Measurements from ENCODE around the gene CACNA1C. TPM values are rescaled to one million over a fixed set of nuclear protein-coding genes. Genes with fewer than 3 reads are reported as not detected.

The CACNA1C gene
- total and polyA plus RNA-seq, 5 donors: 34.6 to 163 (median 123) TPM

- intact Hi-C loops (cut with DNase I): no loop called here
- 95% methylated on average over 2 of the region's 2 CpGs for WGBS
- Histone ChIP-seq H3K27ac (ENCODE audit: low read length) (no peak overlapping the region), H3K4me3 (ENCODE audit: low read length) (no peak overlapping the region), H3K9me3 (ENCODE audit: control insufficient read depth, low read length) (no peaks in the 10 kb centered on the region), H3K27me3 (ENCODE audit: control insufficient read depth, insufficient read depth) (no peaks in the 10 kb centered on the region), H3K4me1 (ENCODE audit: control insufficient read depth, insufficient read depth, low read length) (no peaks in the 10 kb centered on the region)
- DNase-seq (no peak), ATAC-seq (no peak)
Observed at GRCh38 chr12:2646341-2646740, 593.6 kb downstream of the CACNA1C start.

GRCh38 chr12:2647186-2647585 is 594.4 kb downstream of the CACNA1C start:
- Histone ChIP-seq H3K27me3 (ENCODE audit: control insufficient read depth, insufficient read depth) (no peaks in the 10 kb centered on the region), H3K4me3 (ENCODE audit: low read length) (no peak overlapping the region), H3K4me1 (ENCODE audit: control insufficient read depth, insufficient read depth, low read length) (no peaks in the 10 kb centered on the region), H3K27ac (ENCODE audit: low read length) (no peak overlapping the region), H3K9me3 (ENCODE audit: control insufficient read depth, low read length) (no peaks in the 10 kb centered on the region)
- intact Hi-C loops (cut with DNase I): no loop called here
- no peak for ATAC-seq
- WGBS: 89% methylated on average over 7 of the region's 7 CpGs
- no peak for DNase-seq

- Histone ChIP-seq H3K4me3 (ENCODE audit: low read length) (no peak overlapping the region), H3K27ac (ENCODE audit: low read length) (no peak overlapping the region), H3K4me1 (ENCODE audit: control insufficient read depth, insufficient read depth, low read length) (no peaks in the 10 kb centered on the region), H3K27me3 (ENCODE audit: control insufficient read depth, insufficient read depth) (no peaks in the 10 kb centered on the region), H3K9me3 (ENCODE audit: control insufficient read depth, low read length) (no peaks in the 10 kb centered on the region)
- ATAC-seq (no peak), DNase-seq (no peak)
- 90% methylated on average over 8 of the region's 8 CpGs for WGBS
- intact Hi-C loops (cut with DNase I): no loop called here
Observed at GRCh38 chr12:2648406-2648805, 595.6 kb downstream of the CACNA1C start.

- no peak for DNase-seq
- H3K27ac ChIP-seq (ENCODE audit: low read length): no peak overlapping the region
- 74% methylated on average over 16 of the region's 16 CpGs for WGBS
- no peaks in the 10 kb centered on the region for H3K9me3 ChIP-seq (ENCODE audit: control insufficient read depth, low read length)
- H3K4me1 ChIP-seq (ENCODE audit: control insufficient read depth, insufficient read depth, low read length): no peaks in the 10 kb centered on the region
- no peak for ATAC-seq
- no peak overlapping the region for H3K4me3 ChIP-seq (ENCODE audit: low read length)
- intact Hi-C loops (cut with DNase I): no loop called here
- H3K27me3 ChIP-seq (ENCODE audit: control insufficient read depth, insufficient read depth): no peaks in the 10 kb centered on the region
Observed at GRCh38 chr12:2649201-2650030, 596.6 kb downstream of the CACNA1C start.

GRCh38 chr12:2650261-2651067 is 597.7 kb downstream of the CACNA1C start:
- WGBS: 69% methylated on average over 17 of the region's 17 CpGs
- Histone ChIP-seq H3K4me3 (ENCODE audit: low read length) (no peak overlapping the region), H3K27me3 (ENCODE audit: control insufficient read depth, insufficient read depth) (no peaks in the 10 kb centered on the region), H3K4me1 (ENCODE audit: control insufficient read depth, insufficient read depth, low read length) (no peaks in the 10 kb centered on the region), H3K27ac (ENCODE audit: low read length) (no peak overlapping the region), H3K9me3 (ENCODE audit: control insufficient read depth, low read length) (no peaks in the 10 kb centered on the region)
- DNase-seq (no peak), ATAC-seq (peak in 1 of 2 donors; percentile 4)
- intact Hi-C loops (cut with DNase I): no loop called here

- H3K4me1 ChIP-seq (ENCODE audit: control insufficient read depth, insufficient read depth, low read length): no peaks in the 10 kb centered on the region
- DNase-seq (no peak), ATAC-seq (peak in 1 of 2 donors; percentile 9)
- no peak overlapping the region for H3K4me3 ChIP-seq (ENCODE audit: low read length)
- H3K27ac ChIP-seq (ENCODE audit: low read length): no peak overlapping the region
- WGBS: 79% methylated on average over 32 of the region's 32 CpGs
- H3K9me3 ChIP-seq (ENCODE audit: control insufficient read depth, low read length): no peaks in the 10 kb centered on the region
- intact Hi-C loops (cut with DNase I): no loop called here
- no peaks in the 10 kb centered on the region for H3K27me3 ChIP-seq (ENCODE audit: control insufficient read depth, insufficient read depth)
Observed at GRCh38 chr12:2651068-2651965, 598.5 kb downstream of the CACNA1C start.

GRCh38 chr12:2652011-2652400 is 599.2 kb downstream of the CACNA1C start:
- Histone ChIP-seq H3K27ac (ENCODE audit: low read length) (no peak overlapping the region), H3K27me3 (ENCODE audit: control insufficient read depth, insufficient read depth) (no peaks in the 10 kb centered on the region), H3K9me3 (ENCODE audit: control insufficient read depth, low read length) (no peaks in the 10 kb centered on the region), H3K4me3 (ENCODE audit: low read length) (no peak overlapping the region), H3K4me1 (ENCODE audit: control insufficient read depth, insufficient read depth, low read length) (no peaks in the 10 kb centered on the region)
- no peak for DNase-seq
- ATAC-seq: no peak
- 96% methylated on average over 14 of the region's 14 CpGs for WGBS
- intact Hi-C loops (cut with DNase I): no loop called here

- Histone ChIP-seq H3K9me3 (ENCODE audit: control insufficient read depth, low read length) (no peaks in the 10 kb centered on the region), H3K4me3 (ENCODE audit: low read length) (no peak overlapping the region), H3K27me3 (ENCODE audit: control insufficient read depth, insufficient read depth) (no peaks in the 10 kb centered on the region), H3K4me1 (ENCODE audit: control insufficient read depth, insufficient read depth, low read length) (no peaks in the 10 kb centered on the region), H3K27ac (ENCODE audit: low read length) (no peak overlapping the region)
- ATAC-seq (no peak), DNase-seq (no peak)
- intact Hi-C loops (cut with DNase I): no loop called here
- WGBS: 88% methylated on average over 33 of the region's 33 CpGs
Observed at GRCh38 chr12:2652401-2653081, 599.8 kb downstream of the CACNA1C start.

GRCh38 chr12:2653461-2653965 is 600.7 kb downstream of the CACNA1C start:
- WGBS: 89% methylated on average over 22 of the region's 22 CpGs

GRCh38 chr12:2654311-2654710 is 601.5 kb downstream of the CACNA1C start:
- Histone ChIP-seq H3K9me3 (ENCODE audit: control insufficient read depth, low read length) (no peaks in the 10 kb centered on the region), H3K4me1 (ENCODE audit: control insufficient read depth, insufficient read depth, low read length) (no peaks in the 10 kb centered on the region), H3K27ac (ENCODE audit: low read length) (no peak overlapping the region), H3K27me3 (ENCODE audit: control insufficient read depth, insufficient read depth) (no peaks in the 10 kb centered on the region), H3K4me3 (ENCODE audit: low read length) (no peak overlapping the region)
- 70% methylated on average over 8 of the region's 8 CpGs for WGBS
- no peak for ATAC-seq
- DNase-seq: no peak
- intact Hi-C loops (cut with DNase I): no loop called here

More at GRCh38 chr12:2653461-2653965, 600.7 kb downstream of the CACNA1C start:
- Histone ChIP-seq H3K27ac (ENCODE audit: low read length) (no peak overlapping the region), H3K27me3 (ENCODE audit: control insufficient read depth, insufficient read depth) (no peaks in the 10 kb centered on the region), H3K4me3 (ENCODE audit: low read length) (no peak overlapping the region), H3K4me1 (ENCODE audit: control insufficient read depth, insufficient read depth, low read length) (no peaks in the 10 kb centered on the region), H3K9me3 (ENCODE audit: control insufficient read depth, low read length) (no peaks in the 10 kb centered on the region)
- no peak for DNase-seq
- ATAC-seq: no peak
- intact Hi-C loops (cut with DNase I): no loop called here
